GM19351 (cell line): Measurements from ENCODE around the gene ASB1.
"Not testable (repeated sequence)": the region's sequence is repeated elsewhere in the genome, so short reads cannot be mapped to it uniquely, and the experiment has no call there.

Experiments
- ATAC-seq: cut with Tn5 transposase; IDR thresholded peaks from one replicate; pipeline ENCODE4 v1.9.1; 2021; ENCODE audit warnings: mild to moderate bottlenecking, moderate library complexity; ENCODE audit not compliant: unreplicated experiment

Gene ASB1

DNA sequence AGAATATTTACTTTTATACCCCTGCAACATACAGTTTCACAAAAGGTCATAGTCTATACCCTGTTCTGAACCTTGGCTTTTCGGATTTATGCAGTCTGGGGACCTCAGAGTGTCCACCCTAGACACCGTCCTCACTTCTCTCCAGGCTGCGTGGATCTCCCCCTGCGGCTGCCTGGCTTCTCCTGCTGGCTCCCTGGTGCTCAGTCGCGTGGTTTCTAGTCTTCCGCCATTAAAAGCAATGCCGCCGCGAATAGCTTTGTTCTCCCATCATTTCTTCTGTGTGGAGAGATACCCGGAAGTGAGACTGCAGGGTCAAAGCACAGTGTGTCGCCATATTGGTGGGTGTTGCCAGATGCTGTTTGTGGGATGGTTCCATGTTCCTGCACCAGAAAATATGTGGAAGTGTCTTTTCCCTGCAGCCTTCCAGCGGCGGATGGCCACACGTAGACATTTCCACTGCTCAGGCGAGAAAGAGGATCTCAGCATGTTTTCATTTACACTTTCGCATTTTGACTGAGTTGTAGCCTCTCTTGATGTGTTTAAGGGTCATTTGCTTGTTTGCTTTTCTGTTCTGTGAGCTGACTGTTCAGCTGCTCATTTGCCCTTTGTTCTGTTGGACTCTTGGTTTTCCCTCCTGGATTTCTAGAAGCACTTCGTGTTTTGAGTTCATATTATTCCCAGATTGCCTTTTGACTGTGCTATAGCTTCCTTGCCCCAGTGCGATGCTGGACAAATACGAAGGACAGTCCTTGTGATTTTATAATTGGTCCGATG is 22.9 kb upstream of the ASB1 start:
- no peak for ATAC-seq

GRCh38 chr2:238404406-238405216 is 22.1 kb upstream of the ASB1 start:
- ATAC-seq, result no peak

DNA sequence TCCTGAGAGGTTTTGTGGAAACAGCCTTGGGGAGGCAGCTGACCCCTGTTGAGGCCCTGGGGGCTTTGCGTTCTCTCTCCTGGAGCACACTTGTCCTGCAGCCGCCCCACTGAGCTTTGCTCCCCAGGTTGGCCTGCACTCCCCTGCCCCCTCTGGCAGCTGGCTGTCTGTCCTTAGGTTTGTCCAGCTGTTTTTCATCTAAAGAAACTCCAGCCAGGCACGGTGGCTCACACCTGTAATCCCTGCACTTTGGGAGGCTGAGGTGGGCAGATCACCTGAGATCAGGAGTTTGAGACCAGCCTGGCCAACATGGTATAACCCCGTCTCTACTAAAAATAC is 21.5 kb upstream of the ASB1 start:
- ATAC-seq, result not testable (repeated sequence)

DNA sequence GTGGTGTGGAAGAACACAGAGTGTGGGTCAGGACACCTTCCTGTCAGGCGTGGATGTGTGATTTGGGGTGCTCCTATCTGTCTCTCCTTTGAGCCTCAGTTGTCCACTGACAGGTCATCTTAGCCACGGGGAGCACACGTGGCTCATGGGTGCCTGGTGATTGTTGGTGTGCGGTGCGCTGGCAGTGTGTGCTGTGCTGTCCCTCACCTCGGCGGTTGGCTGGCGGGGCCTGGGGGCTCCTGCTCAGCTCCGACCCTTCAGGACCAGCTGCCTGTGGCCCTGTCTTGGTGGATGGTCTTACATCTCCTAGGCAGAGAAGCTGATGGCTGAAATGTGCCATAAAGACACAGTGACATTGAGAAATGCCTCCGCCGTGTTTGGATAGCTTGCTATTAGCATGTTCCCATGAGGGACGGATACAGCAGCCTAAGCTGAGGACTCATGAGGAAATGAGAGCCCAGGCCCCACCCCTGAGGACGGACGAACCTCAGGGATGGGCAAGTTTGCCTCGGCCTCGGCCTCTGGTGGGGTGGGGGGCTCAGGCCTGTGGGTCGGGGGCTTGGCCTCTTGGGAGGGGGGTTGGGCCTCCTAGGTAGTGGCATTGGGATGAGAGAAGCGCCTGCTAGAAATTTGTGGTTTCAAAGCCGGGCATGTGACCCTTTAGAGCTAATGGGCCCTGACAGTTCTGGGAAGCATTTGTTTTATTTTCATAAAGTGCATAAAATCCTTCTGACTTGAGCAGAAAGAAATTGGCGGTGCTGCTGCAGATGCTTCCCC is 20.3 kb upstream of the ASB1 start:
- ATAC-seq, result no peak

DNA sequence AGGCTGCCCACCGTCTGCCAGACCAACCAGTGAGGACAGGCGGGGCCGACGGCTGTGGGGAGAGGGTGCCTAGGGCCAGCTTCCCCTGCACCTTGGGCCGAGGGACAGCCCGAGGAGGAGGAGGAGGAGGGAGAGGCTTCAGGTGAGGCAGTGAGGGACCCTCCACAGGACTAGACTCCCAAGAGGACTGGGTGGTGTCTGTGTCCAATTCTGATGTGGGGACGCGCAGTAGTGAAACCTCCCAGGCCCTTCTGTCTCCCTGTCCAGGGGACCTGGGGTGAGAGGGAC is 19.8 kb upstream of the ASB1 start:
- no peak for ATAC-seq

DNA sequence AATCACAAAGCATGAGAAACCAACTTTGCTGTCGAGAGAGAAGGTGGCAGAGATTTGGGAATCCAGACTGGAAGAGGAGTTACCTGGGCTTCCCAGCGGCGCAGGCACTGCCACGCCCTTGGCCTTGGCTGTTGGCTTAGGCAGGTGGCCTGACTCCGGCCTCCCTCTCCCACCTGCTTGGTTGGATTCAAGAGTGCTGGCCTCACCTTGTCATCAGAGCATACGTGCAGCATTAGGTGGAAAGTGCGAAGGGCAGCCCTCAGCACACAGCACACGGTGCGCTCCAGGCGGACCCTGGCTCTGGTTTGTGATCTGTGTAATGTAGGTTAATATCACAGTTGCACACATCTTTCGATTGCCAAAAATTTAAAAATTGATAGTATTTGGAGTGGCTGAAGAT is 19.2 kb upstream of the ASB1 start:
- ATAC-seq, result no peak

GRCh38 chr2:238408615-238409340 is 17.9 kb upstream of the ASB1 start:
- ATAC-seq, result no peak

DNA sequence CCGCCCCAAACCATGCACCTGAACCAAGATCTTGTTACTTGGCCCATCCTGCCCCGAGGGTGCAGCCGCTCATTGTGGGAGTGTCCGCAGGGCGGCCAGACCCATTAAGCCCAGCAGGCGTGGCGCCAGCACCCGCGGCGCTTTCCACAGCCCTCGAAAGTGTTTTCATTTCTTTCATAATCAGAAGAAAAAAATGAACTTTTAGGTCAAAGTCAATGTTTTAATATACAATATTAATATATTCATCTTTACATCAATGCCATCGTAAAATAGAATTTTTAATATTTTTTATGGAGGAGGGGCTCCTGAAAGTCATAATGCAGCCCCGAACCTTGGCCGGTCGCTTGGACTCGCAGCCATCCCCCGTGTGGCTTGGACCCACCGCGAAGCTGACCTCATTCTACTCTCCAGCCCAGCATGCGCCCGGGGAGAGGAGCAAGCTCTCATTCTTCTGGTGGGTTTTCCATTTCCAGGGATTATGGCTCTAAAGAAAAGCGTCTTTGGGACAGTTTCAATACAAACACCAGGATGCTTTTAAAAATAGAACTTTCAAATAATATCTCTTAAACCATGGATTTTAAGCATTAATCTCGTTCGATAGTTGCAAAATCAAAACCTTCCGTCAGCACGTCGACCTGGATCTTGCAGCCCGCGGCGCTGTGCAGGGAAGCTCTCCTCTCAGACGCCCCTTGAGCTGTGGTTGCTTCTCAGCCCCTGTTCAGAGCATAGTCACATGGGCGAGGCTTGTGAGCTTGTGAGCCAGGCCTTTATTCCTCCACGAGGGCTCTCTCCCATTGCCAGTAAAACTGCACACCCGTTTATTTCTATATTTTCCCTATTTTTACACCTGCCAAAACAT is 17.2 kb upstream of the ASB1 start:
- no peak for ATAC-seq

DNA sequence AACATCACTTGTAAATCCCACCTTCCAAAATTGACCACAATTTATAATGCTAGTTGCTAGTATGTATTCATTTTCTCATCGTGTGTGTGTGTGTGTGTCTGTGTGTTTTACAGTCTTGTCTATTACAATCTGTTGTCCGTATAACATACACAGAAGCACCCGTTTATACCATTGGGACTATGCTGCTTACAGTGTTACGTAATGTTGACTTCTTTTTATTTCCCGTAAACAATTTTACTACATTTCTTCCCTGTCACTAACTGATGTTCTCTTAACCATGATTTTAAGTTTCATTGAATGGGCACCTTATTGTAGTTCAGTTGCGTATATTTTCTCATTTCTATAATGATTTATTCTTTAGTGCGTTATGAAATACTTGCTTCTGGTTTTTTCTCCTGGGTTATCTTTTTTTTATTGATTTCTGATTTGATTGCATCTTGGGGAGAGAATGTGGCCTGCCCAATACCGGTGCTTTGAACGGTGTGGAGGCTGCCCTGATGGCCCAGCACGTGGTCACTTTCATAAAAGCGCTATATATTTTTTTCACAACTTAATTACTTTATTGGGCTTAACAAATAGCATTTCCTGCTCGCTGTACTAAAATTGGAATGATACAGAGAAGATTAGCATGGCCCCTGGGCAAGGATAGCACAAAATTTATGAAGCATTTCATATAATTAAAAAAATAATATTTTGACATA is 14.5 kb upstream of the ASB1 start:
- no peak for ATAC-seq

GRCh38 chr2:238413368-238413767 is 13.4 kb upstream of the ASB1 start:
- no peak for ATAC-seq

- ATAC-seq, result no peak
These were observed 11.5 kb upstream of the ASB1 start for GRCh38 chr2:238415036-238415764.

GRCh38 chr2:238415893-238416292 is 10.8 kb upstream of the ASB1 start:
- no peak for ATAC-seq

GRCh38 chr2:238418196-238418998 is 8.3 kb upstream of the ASB1 start:
- no peak for ATAC-seq

DNA sequence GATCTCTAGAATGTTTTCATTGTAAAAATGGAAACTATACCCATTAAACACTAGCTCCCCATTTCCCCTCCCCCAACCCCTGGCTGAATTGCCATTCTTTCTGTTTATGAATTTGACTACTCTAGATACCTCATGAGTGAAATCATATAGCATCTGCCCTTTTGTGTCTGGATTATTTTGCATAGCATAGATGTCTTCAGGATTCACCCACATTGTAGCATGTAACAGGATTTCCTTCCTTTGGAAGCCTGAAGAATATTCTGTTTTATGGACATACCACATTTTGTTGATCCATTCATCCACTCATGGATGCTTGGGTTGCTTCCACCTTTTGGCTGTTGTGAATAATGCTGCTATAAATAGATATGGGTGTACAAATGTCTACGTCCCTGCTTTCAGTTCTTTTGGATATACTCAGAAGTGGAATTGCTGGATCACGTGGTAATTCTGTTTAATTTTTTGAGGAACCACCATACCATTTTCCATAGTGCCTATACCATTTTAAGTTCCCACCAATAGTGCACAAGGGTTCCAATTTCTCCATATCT is 7.7 kb upstream of the ASB1 start:
- ATAC-seq, result no peak

GRCh38 chr2:238420442-238420841 is 6.3 kb upstream of the ASB1 start:
- no peak for ATAC-seq

GRCh38 chr2:238420878-238421694 is 5.6 kb upstream of the ASB1 start:
- ATAC-seq, result no peak

DNA sequence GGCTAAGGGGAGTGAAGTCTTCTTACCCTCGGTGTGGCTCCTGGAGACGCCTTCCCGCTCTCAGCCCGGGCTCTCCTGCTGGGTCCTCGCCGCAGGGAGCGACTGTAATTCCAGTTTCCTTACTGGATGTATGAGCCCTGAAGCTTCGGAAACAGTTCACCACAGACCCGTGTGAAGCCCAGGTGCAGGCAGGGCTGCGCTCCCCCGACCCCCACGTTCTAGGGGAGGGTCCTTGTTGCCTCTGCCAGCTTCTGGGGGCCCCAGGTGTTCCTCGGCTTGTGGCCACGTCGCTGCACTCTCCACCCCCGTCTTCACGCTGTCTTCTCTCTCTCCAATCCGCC is 5.1 kb upstream of the ASB1 start:
- ATAC-seq, result no peak
